Mesodermal cell (in vitro differentiated cells): ENCODE measurements around the gene TRDN. TPM values are rescaled to one million over a fixed set of nuclear protein-coding genes. Genes with fewer than 3 reads are reported as not detected.

ENCODE experiments used
- H3K27ac ChIP-seq: 2 replicates; pipeline ENCODE4 v1.7.0; 2013; ENCODE audit warnings: mild to moderate bottlenecking, low read depth, low read length, moderate library complexity; ENCODE audit not compliant: severe bottlenecking
- H3K36me3 ChIP-seq: 2 replicates; pipeline ENCODE4 v1.7.1; 2013; ENCODE audit warnings: mild to moderate bottlenecking, low read length, moderate library complexity; ENCODE audit not compliant: control insufficient read depth, insufficient read depth
- H3K4me1 ChIP-seq: one replicate; pipeline ENCODE4 v1.7.1; 2013; ENCODE audit warnings: mild to moderate bottlenecking, low read length; ENCODE audit not compliant: insufficient read depth, control insufficient read depth, poor library complexity, severe bottlenecking
- H3K4me3 ChIP-seq: 2 replicates; pipeline ENCODE4 v1.7.0; 2013; ENCODE audit warnings: low read length, control low read depth, mild to moderate bottlenecking; ENCODE audit not compliant: insufficient read depth, poor library complexity, severe bottlenecking; ENCODE audit errors: extremely low read depth
- H3K9me3 ChIP-seq: 2 replicates; pipeline ENCODE4 v1.7.1; 2013; ENCODE audit warnings: mild to moderate bottlenecking, low read length, moderate library complexity; ENCODE audit not compliant: control insufficient read depth
- WGBS, 2 experiments: methylation state at CpG; one replicate each; pipeline ENCODE4 v1.1.5; 2013; ENCODE audit warnings: missing lambda C conversion rate in 2 of 2; ENCODE audit not compliant: insufficient coverage in 2 of 2; 5-methylcytosine and 5-hydroxymethylcytosine counted together
- polyA plus RNA-seq, 2 experiments: library from polyadenylated mRNA; stranded (reverse); fragments of 50-300 nt; gene quantifications; one replicate each; pipeline ENCODE4 v1.2.3, GENCODE V29; 2013

Gene TRDN
- 0.26 TPM for polyA plus RNA-seq (2013, experiment 1 of 2)
- 0.46 TPM for polyA plus RNA-seq (2013, experiment 2 of 2)

- Histone ChIP-seq H3K4me3 (no peak within 1 kb of the TSS), H3K27ac (no peak within 1 kb of the TSS), H3K4me1 (no peaks in the 10 kb centered on the region), H3K36me3 (no peaks in the 10 kb centered on the region), H3K9me3 (no peaks in the 10 kb centered on the region)
- 67 to 70% methylated on average over 3 of the region's 3 CpGs for WGBS, 2 experiments
These were observed at the start of gene TRDN for GRCh38 chr6:123636782-123637181. TSS of gene TRDN (minus strand) at chr6:123636950. CDS start at chr6:123636775, 175 bp downstream.

GRCh38 chr6:123681957-123682462 is 45.3 kb upstream of the TRDN start:
- no peaks in the 10 kb centered on the region for H3K36me3 ChIP-seq
- H3K27ac ChIP-seq: no peak overlapping the region
- H3K9me3 ChIP-seq: no peaks in the 10 kb centered on the region
- no peaks in the 10 kb centered on the region for H3K4me1 ChIP-seq
- H3K4me3 ChIP-seq: no peak overlapping the region
- WGBS, 2 experiments: no CpG with 5 or more reads among the region's 1 CpG

GRCh38 chr6:123677897-123678296 is 41.1 kb upstream of the TRDN start:
- 100% methylated on average over 1 to 3 of the region's 4 CpGs for WGBS, 2 experiments
- Histone ChIP-seq H3K9me3 (no peaks in the 10 kb centered on the region), H3K4me1 (no peaks in the 10 kb centered on the region), H3K36me3 (no peaks in the 10 kb centered on the region), H3K27ac (no peak overlapping the region), H3K4me3 (no peak overlapping the region)

GRCh38 chr6:123676793-123677192 is 40.0 kb upstream of the TRDN start:
- 100% methylated on average over 1 of the region's 1 CpG; no CpG with 5 or more reads in 1 of the 2 experiments for WGBS, 2 experiments
- H3K36me3 ChIP-seq: no peaks in the 10 kb centered on the region
- no peak overlapping the region for H3K27ac ChIP-seq
- H3K4me3 ChIP-seq: no peak overlapping the region
- no peaks in the 10 kb centered on the region for H3K4me1 ChIP-seq
- no peaks in the 10 kb centered on the region for H3K9me3 ChIP-seq

- WGBS, 2 experiments: 75 to 88% methylated on average over 1 of the region's 3 CpGs
- no peaks in the 10 kb centered on the region for H3K9me3 ChIP-seq
- no peak overlapping the region for H3K27ac ChIP-seq
These were observed 32.3 kb upstream of the TRDN start for GRCh38 chr6:123668965-123669591.

GRCh38 chr6:123668063-123668462 is 31.3 kb upstream of the TRDN start:
- 75 to 85% methylated on average over 2 to 4 of the region's 6 CpGs for WGBS, 2 experiments
- no peak overlapping the region for H3K4me3 ChIP-seq

More at GRCh38 chr6:123668965-123669591, 32.3 kb upstream of the TRDN start:
- no peak overlapping the region for H3K4me3 ChIP-seq
- no peaks in the 10 kb centered on the region for H3K36me3 ChIP-seq
- H3K4me1 ChIP-seq: no peaks in the 10 kb centered on the region

GRCh38 chr6:123663436-123663835 is 26.7 kb upstream of the TRDN start:
- Histone ChIP-seq H3K9me3 (no peaks in the 10 kb centered on the region), H3K27ac (no peak overlapping the region), H3K4me1 (no peaks in the 10 kb centered on the region), H3K36me3 (no peaks in the 10 kb centered on the region), H3K4me3 (no peak overlapping the region)

More at GRCh38 chr6:123668063-123668462, 31.3 kb upstream of the TRDN start:
- no peak overlapping the region for H3K27ac ChIP-seq
- H3K4me1 ChIP-seq: no peaks in the 10 kb centered on the region
- H3K9me3 ChIP-seq: no peaks in the 10 kb centered on the region
- H3K36me3 ChIP-seq: no peaks in the 10 kb centered on the region

- no peak overlapping the region for H3K27ac ChIP-seq
- no CpG with 5 or more reads among the region's 3 CpGs for WGBS, 2 experiments
- no peaks in the 10 kb centered on the region for H3K36me3 ChIP-seq
- H3K4me1 ChIP-seq: no peaks in the 10 kb centered on the region
- H3K9me3 ChIP-seq: no peaks in the 10 kb centered on the region
- H3K4me3 ChIP-seq: no peak overlapping the region
These were observed 26.0 kb upstream of the TRDN start for GRCh38 chr6:123662757-123663156.

- H3K9me3 ChIP-seq: no peaks in the 10 kb centered on the region
- H3K27ac ChIP-seq: no peak overlapping the region
- H3K4me3 ChIP-seq: no peak overlapping the region
- H3K4me1 ChIP-seq: no peaks in the 10 kb centered on the region
- H3K36me3 ChIP-seq: no peaks in the 10 kb centered on the region
- 95 to 100% methylated on average over 2 to 3 of the region's 5 CpGs for WGBS, 2 experiments
These were observed 24.5 kb upstream of the TRDN start for GRCh38 chr6:123661105-123661891.

GRCh38 chr6:123659960-123660748 is 23.4 kb upstream of the TRDN start:
- no peaks in the 10 kb centered on the region for H3K36me3 ChIP-seq
- WGBS, 2 experiments: 79 to 95% methylated on average over 4 to 5 of the region's 5 CpGs
- no peaks in the 10 kb centered on the region for H3K4me1 ChIP-seq
- no peaks in the 10 kb centered on the region for H3K9me3 ChIP-seq
- H3K4me3 ChIP-seq: no peak overlapping the region
- H3K27ac ChIP-seq: no peak overlapping the region
